ELR (cell line): ENCODE measurements around the gene AP3S2.
A peak's percentile ranks its signal among the peaks of the same experiment; 100 is the strongest.
"Not testable (repeated sequence)": the region's sequence is repeated elsewhere in the genome, so short reads cannot be mapped to it uniquely, and the experiment has no call there.

Experiments used
- DNase-seq: peaks from one replicate; pipeline ENCODE4 v3.0.0-alpha.2; 2015; ENCODE audit warnings: low read depth

Gene AP3S2

GRCh38 chr15:89799918-89800498 is 93.8 kb downstream of the AP3S2 start:
- no peak for DNase-seq

GRCh38 chr15:89799011-89799911 is 94.5 kb downstream of the AP3S2 start:
- DNase-seq = no peak

GRCh38 chr15:89797678-89798201 is 96.1 kb downstream of the AP3S2 start:
- no peak for DNase-seq

GRCh38 chr15:89795996-89796395 is 97.8 kb downstream of the AP3S2 start:
- no peak for DNase-seq

GRCh38 chr15:89794627-89795241 is 99.1 kb downstream of the AP3S2 start:
- DNase-seq = no peak

GRCh38 chr15:89792106-89792805 is 101.5 kb downstream of the AP3S2 start:
- no peak for DNase-seq

GRCh38 chr15:89790661-89791060 is 103.1 kb downstream of the AP3S2 start:
- DNase-seq = no peak

GRCh38 chr15:89790206-89790605 is 103.6 kb downstream of the AP3S2 start:
- DNase-seq = no peak

GRCh38 chr15:89788585-89788984 is 105.2 kb downstream of the AP3S2 start:
- DNase-seq = not testable (repeated sequence)

- DNase-seq = no peak
Measured at GRCh38 chr15:89787944-89788343, 105.8 kb downstream of the AP3S2 start.

GRCh38 chr15:89785774-89786140 is 108.0 kb downstream of the AP3S2 start:
- DNase-seq = no peak

- DNase-seq = no peak
Measured at GRCh38 chr15:89785064-89785773, 108.6 kb downstream of the AP3S2 start.

- DNase-seq = no peak
Measured at GRCh38 chr15:89784686-89784960, 109.2 kb downstream of the AP3S2 start.

GRCh38 chr15:89783861-89784685 is 109.7 kb downstream of the AP3S2 start:
- no peak for DNase-seq

GRCh38 chr15:89783111-89783860 is 110.5 kb downstream of the AP3S2 start:
- peak; percentile 33 for DNase-seq

GRCh38 chr15:89782619-89782950 is 111.2 kb downstream of the AP3S2 start:
- not testable (repeated sequence) for DNase-seq

GRCh38 chr15:89781891-89782618 is 111.7 kb downstream of the AP3S2 start:
- peak; percentile 81 for DNase-seq

GRCh38 chr15:89781055-89781454 is 112.7 kb downstream of the AP3S2 start:
- peak; percentile 49 for DNase-seq

GRCh38 chr15:89780601-89781000 is 113.2 kb downstream of the AP3S2 start:
- DNase-seq = no peak
